HG03432 (cell line): Measurements from ENCODE around the gene HNRNPH3.

Experiments used
- ATAC-seq: cut with Tn5 transposase; IDR thresholded peaks from one replicate; pipeline ENCODE4 v1.9.1; 2021; ENCODE audit warnings: mild to moderate bottlenecking, moderate library complexity; ENCODE audit not compliant: unreplicated experiment

HNRNPH3 gene

GRCh38 chr10:68330852-68331454 lies 911 bp upstream of the HNRNPH3 start:
- no peak for ATAC-seq

GRCh38 chr10:68332259-68333057 lies 594 bp downstream of the HNRNPH3 start, which contains the start of gene PBLD:
PBLD (minus strand) TSS chr10:68332928; CDS start chr10:68306844, 26,084 bp downstream.
- peak; percentile 26 for ATAC-seq

- no peak for ATAC-seq
Observed at GRCh38 chr10:68333058-68333395, 1.2 kb downstream of the HNRNPH3 start.

- no peak for ATAC-seq
Observed at GRCh38 chr10:68333440-68334431, 1.9 kb downstream of the HNRNPH3 start.

GRCh38 chr10:68334672-68335467 lies 3.0 kb downstream of the HNRNPH3 start:
- no peak for ATAC-seq

- ATAC-seq = no peak
Observed at GRCh38 chr10:68336754-68337351, 5.0 kb downstream of the HNRNPH3 start.

GRCh38 chr10:68340358-68341080 lies 8.7 kb downstream of the HNRNPH3 start:
- ATAC-seq = no peak

GRCh38 chr10:68342909-68343516 lies 11.1 kb downstream of the HNRNPH3 start:
- no peak for ATAC-seq

GRCh38 chr10:68345621-68346020 lies 13.8 kb downstream of the HNRNPH3 start:
- no peak for ATAC-seq

GRCh38 chr10:68346774-68347173 lies 14.9 kb downstream of the HNRNPH3 start:
- ATAC-seq = no peak

- peak; percentile 67 for ATAC-seq
Observed at GRCh38 chr10:68348265-68348741, 16.4 kb downstream of the HNRNPH3 start.

GRCh38 chr10:68353537-68353936 lies 21.7 kb downstream of the HNRNPH3 start:
- no peak for ATAC-seq

- no peak for ATAC-seq
Observed at GRCh38 chr10:68359189-68359588, 27.3 kb downstream of the HNRNPH3 start.

- no peak for ATAC-seq
Observed at GRCh38 chr10:68362590-68362989, 30.7 kb downstream of the HNRNPH3 start.

- ATAC-seq = no peak
Observed at GRCh38 chr10:68364101-68364886, 32.4 kb downstream of the HNRNPH3 start.

GRCh38 chr10:68365611-68366010 lies 33.7 kb downstream of the HNRNPH3 start:
- no peak for ATAC-seq

- no peak for ATAC-seq
Observed at GRCh38 chr10:68366600-68366999, 34.7 kb downstream of the HNRNPH3 start.

GRCh38 chr10:68367121-68367520 lies 35.3 kb downstream of the HNRNPH3 start:
- ATAC-seq = no peak
